GM23248 (cell line): ENCODE measurements around the gene PNPLA3.

Experiments
- EZH2 ChIP-seq: fragments of 200-600 bp; sonication (generic); IDR thresholded peaks from 2 replicates; pipeline ENCODE4 v1.6.1; 2018; ENCODE audit warnings: antibody characterized with exemption, mild to moderate bottlenecking; ENCODE audit not compliant: insufficient read depth, poor library complexity, severe bottlenecking
- EZH2phosphoT487 ChIP-seq: fragments of 200-600 bp; sonication (generic); IDR thresholded peaks from 2 replicates; pipeline ENCODE4 v1.6.1; 2018; ENCODE audit warnings: antibody characterized with exemption, moderate library complexity, mild to moderate bottlenecking, low read depth; ENCODE audit not compliant: insufficient read depth

GRCh38 chr22:43975041-43975440 lies 51.4 kb downstream of the PNPLA3 start:
- no peak for TF ChIP-seq EZH2
- no peak for TF ChIP-seq EZH2phosphoT487
